Fibroblast of peridontal ligament (primary cell): ENCODE results near the gene XPNPEP1.

Source experiments
- DNase-seq: peaks from one replicate; pipeline ENCODE4 v3.0.0-alpha.2; 2010; ENCODE audit errors: extremely low read depth

Gene XPNPEP1

DNA sequence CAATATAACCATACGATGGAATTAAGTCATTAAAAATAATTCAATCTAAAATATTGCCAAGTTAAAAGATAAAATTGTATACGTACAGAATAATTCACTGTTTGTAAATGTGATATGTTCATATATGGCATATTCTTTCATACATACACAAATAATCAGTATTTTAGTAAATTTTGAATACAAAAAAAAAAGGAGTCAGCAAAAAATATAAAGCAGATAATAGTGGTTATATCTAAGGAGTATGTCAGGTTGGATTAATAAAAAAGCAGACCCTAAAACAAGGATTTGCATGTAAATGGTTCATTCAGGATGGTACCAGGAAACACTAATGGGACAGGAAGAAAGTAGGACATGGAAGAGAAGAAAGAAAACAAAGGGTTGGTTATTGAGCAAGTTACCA is 59.5 kb downstream of the XPNPEP1 start:
- DNase-seq, result no peak

DNA sequence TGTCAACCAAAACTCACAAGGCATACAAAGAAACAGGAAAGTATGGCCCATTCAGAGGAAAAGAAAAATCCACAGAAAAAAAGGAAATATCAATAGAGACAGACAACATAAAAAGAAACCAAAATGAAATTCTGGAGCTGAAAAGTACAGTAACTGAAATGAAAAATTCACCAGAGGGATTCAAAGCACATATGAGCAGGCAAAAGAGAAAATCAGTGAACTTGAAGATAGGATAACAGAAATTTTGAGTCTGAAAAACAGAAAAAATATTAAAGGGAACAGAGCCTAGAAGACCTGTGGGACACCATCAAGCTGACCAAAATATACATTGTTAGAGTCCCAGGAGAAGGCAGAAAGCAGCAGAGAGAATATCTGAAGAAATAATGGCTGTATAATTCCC is 60.6 kb downstream of the XPNPEP1 start:
- DNase-seq, result no peak

DNA sequence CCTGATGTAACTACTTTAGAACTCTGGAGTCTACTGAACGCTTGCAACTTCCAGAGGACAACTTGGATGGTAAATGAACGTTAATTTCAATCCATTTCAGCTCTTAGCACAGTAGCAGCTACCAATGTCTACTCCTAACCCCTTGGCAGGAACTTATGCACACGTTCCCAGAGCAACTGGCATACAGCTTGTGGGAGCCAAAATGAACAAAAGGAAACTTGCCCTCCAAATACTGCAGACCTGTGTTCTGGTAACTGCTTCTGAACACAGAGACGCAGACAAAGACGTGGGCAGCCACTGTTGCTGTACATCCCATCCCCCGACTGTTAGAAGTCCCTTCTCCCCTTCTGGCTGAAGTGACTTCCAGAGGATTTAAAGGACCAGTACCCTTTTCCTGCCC is 61.3 kb downstream of the XPNPEP1 start:
- DNase-seq, result no peak

DNA sequence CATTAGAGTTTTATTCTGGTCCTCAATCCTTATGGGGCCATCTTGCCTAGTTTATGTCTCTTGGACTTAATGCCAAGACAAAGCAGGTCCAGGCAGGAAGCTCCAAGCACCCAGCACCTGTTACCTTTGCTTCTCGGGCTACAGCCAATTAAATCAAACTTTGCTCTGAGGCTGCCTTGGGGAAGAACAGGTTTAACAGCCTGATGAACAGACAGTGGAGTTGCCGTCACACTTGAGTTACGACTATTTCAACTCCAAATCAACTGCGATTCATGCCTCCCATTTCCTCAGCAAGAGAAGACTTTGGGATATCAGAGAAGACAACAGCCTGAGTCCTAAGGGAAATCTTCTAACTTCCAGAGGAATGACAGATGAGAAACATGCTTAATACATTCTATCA is 62.2 kb downstream of the XPNPEP1 start:
- no peak for DNase-seq

GRCh38 chr10:109859221-109859620 is 64.1 kb downstream of the XPNPEP1 start:
- no peak for DNase-seq

- no peak for DNase-seq
Observed at GRCh38 chr10:109855746-109856145, 67.6 kb downstream of the XPNPEP1 start.

DNA sequence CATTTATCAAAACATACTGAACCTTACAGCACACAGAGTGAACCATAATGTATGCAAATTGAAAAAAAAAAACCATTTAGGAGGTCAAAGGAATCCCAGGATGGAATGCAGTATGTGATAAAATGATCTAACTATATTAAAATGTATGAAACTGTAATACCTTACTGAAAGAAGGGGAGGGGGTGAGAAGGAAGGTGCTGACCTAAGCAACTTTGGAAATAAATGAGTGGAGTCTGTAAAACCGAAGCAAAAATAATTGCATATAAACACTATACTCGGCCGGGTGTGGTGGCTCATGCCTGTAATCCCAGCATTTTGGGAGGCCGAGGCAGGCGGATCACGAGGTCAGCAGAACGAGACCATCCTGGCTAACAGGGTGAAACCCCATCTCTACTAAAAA is 69.4 kb downstream of the XPNPEP1 start:
- DNase-seq, result no peak

DNA sequence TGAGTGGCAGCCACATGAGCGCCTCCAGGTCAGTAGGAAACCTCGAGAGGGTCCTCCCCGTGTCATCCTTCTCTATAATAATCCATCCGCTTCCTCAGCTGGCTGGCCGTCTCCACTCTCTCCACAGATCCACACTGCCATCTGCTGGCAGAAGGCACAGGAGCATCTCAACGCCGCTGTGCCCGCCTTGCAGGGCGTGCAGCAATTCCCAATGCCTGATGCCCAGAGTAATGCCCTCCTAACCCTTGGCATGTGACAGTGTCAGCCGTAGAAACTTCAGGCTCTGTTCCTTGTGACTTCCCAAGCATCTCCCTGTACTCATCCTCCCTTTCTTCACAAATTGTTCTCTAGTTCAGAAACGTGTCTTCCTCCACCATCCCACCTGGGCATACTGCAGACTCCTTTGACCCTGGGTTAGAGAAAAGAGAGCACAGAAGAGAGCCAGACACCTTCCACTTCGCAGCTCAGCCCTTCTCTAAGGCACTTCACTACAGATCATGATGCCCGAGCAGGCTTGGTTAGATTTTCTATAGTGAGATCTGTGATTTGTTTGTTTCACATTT is 70.8 kb downstream of the XPNPEP1 start:
- DNase-seq, result peak; percentile 73

- no peak for DNase-seq
Observed at GRCh38 chr10:109851616-109852474, 71.5 kb downstream of the XPNPEP1 start.

- no peak for DNase-seq
Observed at GRCh38 chr10:109846832-109847231, 76.5 kb downstream of the XPNPEP1 start.

- DNase-seq, result no peak
Observed at GRCh38 chr10:109845308-109845707, 78.0 kb downstream of the XPNPEP1 start.

DNA sequence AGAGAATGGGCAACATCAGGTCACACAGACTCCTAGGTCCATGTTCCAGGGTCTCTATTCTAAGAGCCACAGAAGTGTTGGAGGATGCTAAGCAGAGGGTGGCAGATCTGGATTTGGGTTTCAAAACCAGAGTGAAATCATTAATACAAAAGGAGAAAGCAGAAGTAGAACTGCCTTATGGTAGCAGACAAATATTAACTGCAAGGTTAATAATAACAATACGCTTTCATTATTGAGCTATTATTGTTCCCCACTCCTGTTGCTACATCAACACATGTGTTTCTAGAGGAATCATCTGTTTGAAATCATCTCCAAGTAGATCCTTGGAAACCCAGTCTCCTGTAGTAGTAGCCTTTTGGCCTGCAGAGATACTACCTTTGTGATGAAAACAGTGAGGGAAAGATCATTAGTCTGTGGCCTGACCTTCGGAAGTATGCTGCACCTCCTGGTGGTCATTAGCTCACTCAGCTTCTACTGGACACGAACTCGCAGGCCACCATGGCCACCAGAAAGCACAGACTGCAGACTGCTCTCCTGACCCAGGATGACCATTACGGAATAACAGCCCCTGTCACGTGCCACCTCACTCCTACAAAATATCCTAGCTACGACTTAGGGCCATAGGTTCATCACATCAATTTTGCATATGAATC is 84.6 kb downstream of the XPNPEP1 start:
- no peak for DNase-seq

DNA sequence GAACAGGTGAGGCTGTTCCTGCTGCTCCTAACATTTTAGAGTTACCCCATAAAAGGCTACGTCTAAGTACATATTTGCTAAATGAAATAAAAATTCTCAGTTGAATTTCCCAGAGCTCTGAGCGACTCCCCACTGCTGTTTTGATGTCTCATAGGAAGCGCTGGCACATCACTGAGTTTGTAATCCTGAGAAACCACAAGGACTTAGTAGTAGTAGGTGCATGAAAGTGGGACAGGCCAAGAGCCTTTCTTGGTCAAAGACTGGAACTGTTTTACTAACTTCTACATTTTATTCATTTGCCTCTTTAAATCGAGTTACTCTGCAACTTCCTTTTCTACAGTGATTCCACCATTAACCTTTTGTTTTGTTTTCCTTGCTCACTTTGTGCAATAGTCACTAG is 85.9 kb downstream of the XPNPEP1 start:
- no peak for DNase-seq

- no peak for DNase-seq
Observed at GRCh38 chr10:109835257-109835656, 88.1 kb downstream of the XPNPEP1 start.

DNA sequence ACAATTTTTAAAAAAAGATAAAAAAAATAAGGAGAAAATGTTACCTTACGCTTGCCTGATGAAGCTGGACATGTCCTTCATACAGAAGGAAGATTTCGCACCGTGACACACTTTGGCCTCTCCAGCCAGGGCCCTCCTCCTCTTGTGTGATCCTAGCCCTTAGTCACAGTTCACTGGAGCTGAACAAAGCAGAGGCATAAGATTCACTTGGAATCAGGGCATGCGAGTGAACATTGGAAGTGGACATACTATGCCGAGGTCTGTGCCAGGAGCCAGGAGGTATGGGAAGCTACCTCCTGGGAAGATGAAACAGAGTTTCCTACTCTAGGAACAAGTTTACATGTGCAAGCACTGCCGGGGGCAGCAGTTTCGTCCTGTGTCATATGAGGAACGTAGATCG is 91.5 kb downstream of the XPNPEP1 start:
- no peak for DNase-seq

DNA sequence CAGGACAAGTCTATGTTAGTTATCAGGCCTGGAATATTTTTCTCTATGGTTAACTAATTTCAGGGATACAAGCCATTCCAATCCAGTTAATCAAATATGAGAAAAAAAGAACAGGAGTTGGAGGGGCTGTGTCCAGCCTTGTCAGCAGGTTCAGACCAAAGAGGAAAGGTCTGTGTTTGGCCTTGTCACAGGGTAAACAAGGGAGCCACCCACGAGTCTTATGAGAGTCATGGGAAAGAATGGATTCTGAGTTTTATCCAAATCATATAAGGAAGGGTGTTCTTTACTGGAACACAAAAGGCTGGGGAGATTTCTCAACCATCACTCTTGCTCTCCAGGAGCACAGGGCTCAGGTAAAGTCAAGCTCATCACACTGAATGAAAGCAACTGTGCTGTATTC is 99.1 kb downstream of the XPNPEP1 start:
- no peak for DNase-seq

GRCh38 chr10:109823196-109823595 is 100.1 kb downstream of the XPNPEP1 start:
- DNase-seq, result no peak

GRCh38 chr10:109821672-109822071 is 101.6 kb downstream of the XPNPEP1 start:
- DNase-seq, result no peak

DNA sequence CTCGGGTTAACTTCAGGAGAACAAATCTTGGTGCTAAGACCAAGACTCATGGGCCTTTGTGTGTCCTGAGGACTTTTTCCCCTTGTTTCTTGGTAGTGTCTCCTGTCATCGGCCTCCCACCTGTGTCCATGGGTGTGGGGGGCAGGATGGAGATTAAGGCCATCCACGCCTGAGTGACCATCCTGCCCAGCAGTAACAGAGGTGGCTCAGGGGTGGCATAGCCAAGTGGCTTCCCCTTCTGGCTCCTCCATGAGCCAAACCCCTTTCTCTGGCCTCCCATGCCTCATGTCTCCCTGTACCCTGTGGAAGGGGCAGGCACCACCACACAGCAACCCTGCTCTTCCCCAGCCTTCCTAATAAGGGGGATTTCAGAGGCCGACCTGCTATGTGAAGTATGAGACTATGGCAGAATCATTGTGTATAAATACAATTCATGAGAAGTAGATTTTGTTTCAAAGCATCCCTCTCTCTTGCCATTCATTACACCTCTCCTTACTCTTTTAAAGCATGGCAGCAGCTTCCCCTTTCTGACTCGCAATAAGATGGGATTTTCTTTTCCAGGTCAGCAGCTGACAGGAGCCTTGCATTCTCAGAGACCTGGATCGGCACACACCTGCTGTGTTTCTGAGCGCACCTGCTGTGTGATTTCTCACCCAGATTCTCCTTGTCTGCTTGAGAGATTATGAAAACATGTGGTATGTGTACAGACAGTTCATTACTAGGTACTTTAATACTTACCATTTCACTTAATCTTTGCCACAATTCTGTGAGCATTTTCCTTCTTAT is 102.5 kb downstream of the XPNPEP1 start:
- DNase-seq, result no peak

GRCh38 chr10:109819807-109820206 is 103.5 kb downstream of the XPNPEP1 start:
- DNase-seq, result no peak
